Liver (tissue), 3 donors: Measurements from ENCODE around the gene ELAVL2.

ENCODE experiments used
- CTCF ChIP-seq: fragments of 150-350 bp; IDR thresholded peaks from 2 replicates; pipeline ENCODE4 v1.5.1; 2017; ENCODE audit warnings: improper control_type of control experiment, low read depth, low read length; ENCODE audit not compliant: missing input control
- HNF4A ChIP-seq, 2 donors: conservative IDR thresholded peaks; 2 replicates each; pipeline ENCODE4 v1.6.1; 2016; ENCODE audit warnings: antibody characterized with exemption in 2 of 2, mild to moderate bottlenecking in 2 of 2
- JUND ChIP-seq, 2 donors: IDR thresholded peaks; 2 replicates each; pipeline ENCODE4 v1.6.1; 2016; ENCODE audit warnings: antibody characterized with exemption in 2 of 2
- MAX ChIP-seq: IDR thresholded peaks from 2 replicates; pipeline ENCODE4 v1.6.1; 2016; ENCODE audit warnings: antibody characterized with exemption
- RAD21 ChIP-seq, 2 donors: IDR thresholded peaks; 2 replicates each; pipeline ENCODE4 v1.6.1; 2016; ENCODE audit warnings: antibody characterized with exemption in 2 of 2, mild to moderate bottlenecking in 2 of 2
- RXRA ChIP-seq, 2 donors: IDR thresholded peaks; 2 replicates each; pipeline ENCODE4 v1.6.1; 2017 to 2018; ENCODE audit warnings: antibody characterized with exemption in 2 of 2, mild to moderate bottlenecking in 1 of 2
- SP1 ChIP-seq: IDR thresholded peaks from 2 replicates; pipeline ENCODE4 v1.6.1; 2018; ENCODE audit warnings: antibody characterized with exemption, mild to moderate bottlenecking
- TAF1 ChIP-seq: conservative IDR thresholded peaks from 2 replicates; pipeline ENCODE4 v1.6.1; 2016; ENCODE audit warnings: antibody characterized with exemption, mild to moderate bottlenecking
- YY1 ChIP-seq: IDR thresholded peaks from 2 replicates; pipeline ENCODE4 v1.6.1; 2016; ENCODE audit warnings: antibody characterized with exemption, mild to moderate bottlenecking
- donor health status: healthy.
- donor health status: healthy.

- TF ChIP-seq JUND (IDR thresholded peaks at IDR 0.05) = no peak
- no peak for TF ChIP-seq CTCF
- no peak for TF ChIP-seq MAX
- no peak for TF ChIP-seq RAD21 (IDR thresholded peaks at IDR 0.05)
- no peak for TF ChIP-seq YY1
- TF ChIP-seq HNF4A (conservative IDR thresholded peaks at IDR 0.05) = no peak
- TF ChIP-seq RXRA (IDR thresholded peaks at IDR 0.05) = no peak
- TF ChIP-seq SP1 = no peak
- no peak for TF ChIP-seq TAF1
Measured at GRCh38 chr9:23651051-23651450, 175.0 kb downstream of the ELAVL2 start.
